Measurements from ENCODE around the gene OR5I1. TPM values are rescaled to one million over a fixed set of nuclear protein-coding genes. Genes with fewer than 3 reads are reported as not detected.

OR5I1 gene
- total RNA-seq, 1 experiment from 2014 or later: not detected

DNA sequence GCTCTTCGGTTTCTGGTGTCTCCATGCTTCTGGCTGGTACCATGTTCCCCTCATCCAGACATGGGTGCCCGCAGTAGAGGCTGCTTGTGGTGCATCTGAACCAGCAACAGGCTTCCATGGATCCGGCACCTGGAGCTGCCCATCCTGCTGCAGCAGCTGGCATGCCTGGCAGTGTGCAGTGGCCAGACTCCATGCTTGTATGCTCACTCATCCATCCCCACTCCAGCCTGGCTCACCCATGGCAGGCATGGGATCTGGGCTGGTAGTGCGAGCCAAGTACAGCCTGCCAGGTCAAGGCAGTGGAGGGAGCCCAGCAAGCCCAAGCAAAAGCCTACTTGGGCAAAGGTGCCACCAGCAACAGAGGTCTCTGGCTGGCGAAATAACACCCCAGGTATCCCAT, 15.7 kb downstream of the OR5I1 start:
- ChIA-PET CTCF (no interaction called here), POLR2A (no interaction called here)
- ATAC-seq (no peak), DNase-seq (ENCODE audit: low spot score) (no peak)
- peaks cover 46% of the 10 kb centered on the region for H3K36me3 Mint-ChIP-seq
- H3K9me3 Mint-ChIP-seq: peaks cover 74% of the 10 kb centered on the region
- TF ChIP-seq FOXJ3 (CRISPR knock-in tag; IDR thresholded peaks at IDR 0.05; ENCODE audit: borderline replicate concordance): no peak
- no peak for TF ChIP-seq ESRRA (CRISPR knock-in tag; IDR thresholded peaks at IDR 0.05; ENCODE audit: borderline replicate concordance)
- TF ChIP-seq ZNF232 (CRISPR knock-in tag; IDR thresholded peaks at IDR 0.05): no peak
- no peak for TF ChIP-seq TEAD4 (CRISPR knock-in tag; IDR thresholded peaks at IDR 0.05)
- TF ChIP-seq GRHL2 (CRISPR knock-in tag; IDR thresholded peaks at IDR 0.05; ENCODE audit: insufficient replicate concordance, severe bottlenecking): no peak
- TF ChIP-seq, protein P1, sequence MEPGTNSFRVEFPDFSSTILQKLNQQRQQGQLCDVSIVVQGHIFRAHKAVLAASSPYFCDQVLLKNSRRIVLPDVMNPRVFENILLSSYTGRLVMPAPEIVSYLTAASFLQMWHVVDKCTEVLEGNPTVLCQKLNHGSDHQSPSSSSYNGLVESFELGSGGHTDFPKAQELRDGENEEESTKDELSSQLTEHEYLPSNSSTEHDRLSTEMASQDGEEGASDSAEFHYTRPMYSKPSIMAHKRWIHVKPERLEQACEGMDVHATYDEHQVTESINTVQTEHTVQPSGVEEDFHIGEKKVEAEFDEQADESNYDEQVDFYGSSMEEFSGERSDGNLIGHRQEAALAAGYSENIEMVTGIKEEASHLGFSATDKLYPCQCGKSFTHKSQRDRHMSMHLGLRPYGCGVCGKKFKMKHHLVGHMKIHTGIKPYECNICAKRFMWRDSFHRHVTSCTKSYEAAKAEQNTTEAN (CRISPR knock-in tag; IDR thresholded peaks at IDR 0.05): no peak
- TF ChIP-seq ZNF121 (CRISPR knock-in tag; IDR thresholded peaks at IDR 0.05): no peak
- TF ChIP-seq, protein P2, sequence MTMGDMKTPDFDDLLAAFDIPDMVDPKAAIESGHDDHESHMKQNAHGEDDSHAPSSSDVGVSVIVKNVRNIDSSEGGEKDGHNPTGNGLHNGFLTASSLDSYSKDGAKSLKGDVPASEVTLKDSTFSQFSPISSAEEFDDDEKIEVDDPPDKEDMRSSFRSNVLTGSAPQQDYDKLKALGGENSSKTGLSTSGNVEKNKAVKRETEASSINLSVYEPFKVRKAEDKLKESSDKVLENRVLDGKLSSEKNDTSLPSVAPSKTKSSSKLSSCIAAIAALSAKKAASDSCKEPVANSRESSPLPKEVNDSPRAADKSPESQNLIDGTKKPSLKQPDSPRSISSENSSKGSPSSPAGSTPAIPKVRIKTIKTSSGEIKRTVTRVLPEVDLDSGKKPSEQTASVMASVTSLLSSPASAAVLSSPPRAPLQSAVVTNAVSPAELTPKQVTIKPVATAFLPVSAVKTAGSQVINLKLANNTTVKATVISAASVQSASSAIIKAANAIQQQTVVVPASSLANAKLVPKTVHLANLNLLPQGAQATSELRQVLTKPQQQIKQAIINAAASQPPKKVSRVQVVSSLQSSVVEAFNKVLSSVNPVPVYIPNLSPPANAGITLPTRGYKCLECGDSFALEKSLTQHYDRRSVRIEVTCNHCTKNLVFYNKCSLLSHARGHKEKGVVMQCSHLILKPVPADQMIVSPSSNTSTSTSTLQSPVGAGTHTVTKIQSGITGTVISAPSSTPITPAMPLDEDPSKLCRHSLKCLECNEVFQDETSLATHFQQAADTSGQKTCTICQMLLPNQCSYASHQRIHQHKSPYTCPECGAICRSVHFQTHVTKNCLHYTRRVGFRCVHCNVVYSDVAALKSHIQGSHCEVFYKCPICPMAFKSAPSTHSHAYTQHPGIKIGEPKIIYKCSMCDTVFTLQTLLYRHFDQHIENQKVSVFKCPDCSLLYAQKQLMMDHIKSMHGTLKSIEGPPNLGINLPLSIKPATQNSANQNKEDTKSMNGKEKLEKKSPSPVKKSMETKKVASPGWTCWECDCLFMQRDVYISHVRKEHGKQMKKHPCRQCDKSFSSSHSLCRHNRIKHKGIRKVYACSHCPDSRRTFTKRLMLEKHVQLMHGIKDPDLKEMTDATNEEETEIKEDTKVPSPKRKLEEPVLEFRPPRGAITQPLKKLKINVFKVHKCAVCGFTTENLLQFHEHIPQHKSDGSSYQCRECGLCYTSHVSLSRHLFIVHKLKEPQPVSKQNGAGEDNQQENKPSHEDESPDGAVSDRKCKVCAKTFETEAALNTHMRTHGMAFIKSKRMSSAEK (CRISPR knock-in tag; IDR thresholded peaks at IDR 0.05; ENCODE audit: borderline replicate concordance): no peak
- TF ChIP-seq, protein P3, sequence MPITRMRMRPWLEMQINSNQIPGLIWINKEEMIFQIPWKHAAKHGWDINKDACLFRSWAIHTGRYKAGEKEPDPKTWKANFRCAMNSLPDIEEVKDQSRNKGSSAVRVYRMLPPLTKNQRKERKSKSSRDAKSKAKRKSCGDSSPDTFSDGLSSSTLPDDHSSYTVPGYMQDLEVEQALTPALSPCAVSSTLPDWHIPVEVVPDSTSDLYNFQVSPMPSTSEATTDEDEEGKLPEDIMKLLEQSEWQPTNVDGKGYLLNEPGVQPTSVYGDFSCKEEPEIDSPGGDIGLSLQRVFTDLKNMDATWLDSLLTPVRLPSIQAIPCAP (CRISPR knock-in tag; IDR thresholded peaks at IDR 0.05): no peak
- TF ChIP-seq SP1 (CRISPR knock-in tag; conservative IDR thresholded peaks at IDR 0.05): no peak
- no peak for TF ChIP-seq ZNF671 (CRISPR knock-in tag; IDR thresholded peaks at IDR 0.05)
- TF ChIP-seq, protein P4, sequence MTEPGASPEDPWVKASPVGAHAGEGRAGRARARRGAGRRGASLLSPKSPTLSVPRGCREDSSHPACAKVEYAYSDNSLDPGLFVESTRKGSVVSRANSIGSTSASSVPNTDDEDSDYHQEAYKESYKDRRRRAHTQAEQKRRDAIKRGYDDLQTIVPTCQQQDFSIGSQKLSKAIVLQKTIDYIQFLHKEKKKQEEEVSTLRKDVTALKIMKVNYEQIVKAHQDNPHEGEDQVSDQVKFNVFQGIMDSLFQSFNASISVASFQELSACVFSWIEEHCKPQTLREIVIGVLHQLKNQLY (CRISPR knock-in tag; IDR thresholded peaks at IDR 0.05): no peak
- no peak for TF ChIP-seq NFE2L1 (CRISPR knock-in tag; IDR thresholded peaks at IDR 0.05)
- TF ChIP-seq NR1H2 (CRISPR knock-in tag; IDR thresholded peaks at IDR 0.05): no peak
- TF ChIP-seq, protein P5, sequence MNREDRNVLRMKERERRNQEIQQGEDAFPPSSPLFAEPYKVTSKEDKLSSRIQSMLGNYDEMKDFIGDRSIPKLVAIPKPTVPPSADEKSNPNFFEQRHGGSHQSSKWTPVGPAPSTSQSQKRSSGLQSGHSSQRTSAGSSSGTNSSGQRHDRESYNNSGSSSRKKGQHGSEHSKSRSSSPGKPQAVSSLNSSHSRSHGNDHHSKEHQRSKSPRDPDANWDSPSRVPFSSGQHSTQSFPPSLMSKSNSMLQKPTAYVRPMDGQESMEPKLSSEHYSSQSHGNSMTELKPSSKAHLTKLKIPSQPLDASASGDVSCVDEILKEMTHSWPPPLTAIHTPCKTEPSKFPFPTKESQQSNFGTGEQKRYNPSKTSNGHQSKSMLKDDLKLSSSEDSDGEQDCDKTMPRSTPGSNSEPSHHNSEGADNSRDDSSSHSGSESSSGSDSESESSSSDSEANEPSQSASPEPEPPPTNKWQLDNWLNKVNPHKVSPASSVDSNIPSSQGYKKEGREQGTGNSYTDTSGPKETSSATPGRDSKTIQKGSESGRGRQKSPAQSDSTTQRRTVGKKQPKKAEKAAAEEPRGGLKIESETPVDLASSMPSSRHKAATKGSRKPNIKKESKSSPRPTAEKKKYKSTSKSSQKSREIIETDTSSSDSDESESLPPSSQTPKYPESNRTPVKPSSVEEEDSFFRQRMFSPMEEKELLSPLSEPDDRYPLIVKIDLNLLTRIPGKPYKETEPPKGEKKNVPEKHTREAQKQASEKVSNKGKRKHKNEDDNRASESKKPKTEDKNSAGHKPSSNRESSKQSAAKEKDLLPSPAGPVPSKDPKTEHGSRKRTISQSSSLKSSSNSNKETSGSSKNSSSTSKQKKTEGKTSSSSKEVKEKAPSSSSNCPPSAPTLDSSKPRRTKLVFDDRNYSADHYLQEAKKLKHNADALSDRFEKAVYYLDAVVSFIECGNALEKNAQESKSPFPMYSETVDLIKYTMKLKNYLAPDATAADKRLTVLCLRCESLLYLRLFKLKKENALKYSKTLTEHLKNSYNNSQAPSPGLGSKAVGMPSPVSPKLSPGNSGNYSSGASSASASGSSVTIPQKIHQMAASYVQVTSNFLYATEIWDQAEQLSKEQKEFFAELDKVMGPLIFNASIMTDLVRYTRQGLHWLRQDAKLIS (CRISPR knock-in tag; IDR thresholded peaks at IDR 0.05; ENCODE audit: borderline replicate concordance): no peak
- TF ChIP-seq SMAD3 (CRISPR knock-in tag; IDR thresholded peaks at IDR 0.05; ENCODE audit: borderline replicate concordance): no peak
- no peak for TF ChIP-seq CREM (CRISPR knock-in tag; IDR thresholded peaks at IDR 0.05)
- TF ChIP-seq, protein P6, sequence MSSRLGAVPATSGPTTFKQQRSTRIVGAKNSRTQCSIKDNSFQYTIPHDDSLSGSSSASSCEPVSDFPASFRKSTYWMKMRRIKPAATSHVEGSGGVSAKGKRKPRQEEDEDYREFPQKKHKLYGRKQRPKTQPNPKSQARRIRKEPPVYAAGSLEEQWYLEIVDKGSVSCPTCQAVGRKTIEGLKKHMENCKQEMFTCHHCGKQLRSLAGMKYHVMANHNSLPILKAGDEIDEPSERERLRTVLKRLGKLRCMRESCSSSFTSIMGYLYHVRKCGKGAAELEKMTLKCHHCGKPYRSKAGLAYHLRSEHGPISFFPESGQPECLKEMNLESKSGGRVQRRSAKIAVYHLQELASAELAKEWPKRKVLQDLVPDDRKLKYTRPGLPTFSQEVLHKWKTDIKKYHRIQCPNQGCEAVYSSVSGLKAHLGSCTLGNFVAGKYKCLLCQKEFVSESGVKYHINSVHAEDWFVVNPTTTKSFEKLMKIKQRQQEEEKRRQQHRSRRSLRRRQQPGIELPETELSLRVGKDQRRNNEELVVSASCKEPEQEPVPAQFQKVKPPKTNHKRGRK (CRISPR knock-in tag; IDR thresholded peaks at IDR 0.05; ENCODE audit: borderline replicate concordance): no peak
- TF ChIP-seq, protein P7, sequence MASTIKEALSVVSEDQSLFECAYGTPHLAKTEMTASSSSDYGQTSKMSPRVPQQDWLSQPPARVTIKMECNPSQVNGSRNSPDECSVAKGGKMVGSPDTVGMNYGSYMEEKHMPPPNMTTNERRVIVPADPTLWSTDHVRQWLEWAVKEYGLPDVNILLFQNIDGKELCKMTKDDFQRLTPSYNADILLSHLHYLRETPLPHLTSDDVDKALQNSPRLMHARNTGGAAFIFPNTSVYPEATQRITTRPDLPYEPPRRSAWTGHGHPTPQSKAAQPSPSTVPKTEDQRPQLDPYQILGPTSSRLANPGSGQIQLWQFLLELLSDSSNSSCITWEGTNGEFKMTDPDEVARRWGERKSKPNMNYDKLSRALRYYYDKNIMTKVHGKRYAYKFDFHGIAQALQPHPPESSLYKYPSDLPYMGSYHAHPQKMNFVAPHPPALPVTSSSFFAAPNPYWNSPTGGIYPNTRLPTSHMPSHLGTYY (CRISPR knock-in tag; IDR thresholded peaks at IDR 0.05): no peak
- no peak overlapping the region for H3K27ac Mint-ChIP-seq
- no peak overlapping the region for H3K4me3 Mint-ChIP-seq
- H3K4me1 Mint-ChIP-seq: no peaks in the 10 kb centered on the region
- no peaks in the 10 kb centered on the region; the same call in 1 of the 2 replicates for H3K27me3 Mint-ChIP-seq (ENCODE audit: low read depth)
